CD4-positive, alpha-beta T cell treated with Interleukin-4 for 1 hour (primary cell): ENCODE data around the gene MYO5B.

Experiments
- DNase-seq, 2 donors: peaks; one replicate each; pipeline ENCODE4 v3.0.0-alpha.2; 2020 to 2022

MYO5B gene

GRCh38 chr18:50144540-50144939, 50.4 kb downstream of the MYO5B start:
- no peak for DNase-seq

GRCh38 chr18:50143886-50144285, 51.1 kb downstream of the MYO5B start:
- DNase-seq: no peak

- DNase-seq: no peak
Measured at GRCh38 chr18:50143294-50143693, 51.7 kb downstream of the MYO5B start.

- no peak for DNase-seq
Measured at GRCh38 chr18:50142441-50143120, 52.4 kb downstream of the MYO5B start.

- no peak for DNase-seq
Measured at GRCh38 chr18:50138181-50139064, 56.5 kb downstream of the MYO5B start.

GRCh38 chr18:50135903-50136302, 59.0 kb downstream of the MYO5B start:
- no peak for DNase-seq

- no peak for DNase-seq
Measured at GRCh38 chr18:50133526-50133925, 61.4 kb downstream of the MYO5B start.

- DNase-seq: no peak
Measured at GRCh38 chr18:50131591-50131990, 63.4 kb downstream of the MYO5B start.

- DNase-seq: no peak
Measured at GRCh38 chr18:50128506-50129271, 66.3 kb downstream of the MYO5B start.

- no peak for DNase-seq
Measured at GRCh38 chr18:50127516-50128210, 67.3 kb downstream of the MYO5B start.

GRCh38 chr18:50126471-50126870, 68.5 kb downstream of the MYO5B start:
- DNase-seq: no peak

GRCh38 chr18:50125456-50125855, 69.5 kb downstream of the MYO5B start:
- DNase-seq: no peak

- no peak for DNase-seq
Measured at GRCh38 chr18:50119296-50119695, 75.7 kb downstream of the MYO5B start.

- DNase-seq: no peak
Measured at GRCh38 chr18:50117863-50118262, 77.1 kb downstream of the MYO5B start.

- no peak for DNase-seq
Measured at GRCh38 chr18:50115095-50115494, 79.9 kb downstream of the MYO5B start.

- DNase-seq: no peak
Measured at GRCh38 chr18:50114448-50114847, 80.5 kb downstream of the MYO5B start.

- no peak for DNase-seq
Measured at GRCh38 chr18:50113726-50114125, 81.2 kb downstream of the MYO5B start.

GRCh38 chr18:50111398-50111797, 83.5 kb downstream of the MYO5B start:
- DNase-seq: no peak

GRCh38 chr18:50107468-50107977, 87.4 kb downstream of the MYO5B start:
- DNase-seq: no peak

- DNase-seq: no peak
Measured at GRCh38 chr18:50105027-50105426, 89.9 kb downstream of the MYO5B start.

- no peak for DNase-seq
Measured at GRCh38 chr18:50104421-50104820, 90.5 kb downstream of the MYO5B start.

- DNase-seq: no peak
Measured at GRCh38 chr18:50099725-50100407, 95.1 kb downstream of the MYO5B start.
